Hypothalamus (tissue), 51 donors: Measurements from ENCODE around the gene CDC34.

ENCODE experiments used
- DNase-seq, 51 donors: peaks; one replicate each; lab custom pipeline; 2025; lab: John Stamatoyannopoulos, UW

Gene CDC34

DNA sequence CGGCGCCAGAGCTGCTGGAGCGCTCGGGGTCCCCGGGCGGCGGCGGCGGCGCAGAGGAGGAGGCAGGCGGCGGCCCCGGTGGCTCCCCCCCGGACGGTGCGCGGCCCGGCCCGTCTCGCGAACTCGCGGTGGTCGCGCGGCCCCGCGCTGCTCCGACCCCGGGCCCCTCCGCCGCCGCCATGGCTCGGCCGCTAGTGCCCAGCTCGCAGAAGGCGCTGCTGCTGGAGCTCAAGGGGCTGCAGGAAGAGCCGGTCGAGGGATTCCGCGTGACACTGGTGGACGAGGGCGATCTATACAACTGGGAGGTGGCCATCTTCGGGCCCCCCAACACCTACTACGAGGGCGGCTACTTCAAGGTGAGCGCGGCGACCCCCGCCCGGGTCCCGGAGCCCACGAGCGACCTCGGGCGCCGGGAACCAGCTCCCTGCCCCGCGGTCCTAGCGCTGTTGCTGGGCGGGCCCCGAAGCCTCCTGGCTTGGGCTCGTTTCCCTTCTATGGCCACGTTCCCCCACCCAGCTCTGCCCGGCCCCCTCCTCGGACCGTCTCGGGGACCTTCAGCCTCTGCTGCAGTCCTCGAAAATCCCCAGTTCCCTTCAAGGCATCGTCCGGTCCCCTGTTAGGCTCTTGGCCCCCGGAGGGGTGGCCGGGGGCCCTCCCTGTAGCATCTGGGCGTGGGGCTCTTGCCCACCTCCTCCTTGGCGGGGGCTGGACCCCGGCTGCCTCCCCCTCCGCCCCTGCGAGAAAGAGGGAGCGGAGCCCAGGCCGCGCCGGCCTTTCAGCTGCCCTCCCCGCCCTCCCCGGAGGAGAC lies at the start of gene CDC34:
CDC34 (plus strand) TSS at position 8 of the 808 bp plus-strand sequence; CDS start at position 180, 172 bp downstream.
- DNase-seq = peak in 7 of 51 donors; percentile 37 to 62 (median 54)

GRCh38 chr19:482186-483041 lies 49.1 kb upstream of the CDC34 start:
- DNase-seq = no peak

DNA sequence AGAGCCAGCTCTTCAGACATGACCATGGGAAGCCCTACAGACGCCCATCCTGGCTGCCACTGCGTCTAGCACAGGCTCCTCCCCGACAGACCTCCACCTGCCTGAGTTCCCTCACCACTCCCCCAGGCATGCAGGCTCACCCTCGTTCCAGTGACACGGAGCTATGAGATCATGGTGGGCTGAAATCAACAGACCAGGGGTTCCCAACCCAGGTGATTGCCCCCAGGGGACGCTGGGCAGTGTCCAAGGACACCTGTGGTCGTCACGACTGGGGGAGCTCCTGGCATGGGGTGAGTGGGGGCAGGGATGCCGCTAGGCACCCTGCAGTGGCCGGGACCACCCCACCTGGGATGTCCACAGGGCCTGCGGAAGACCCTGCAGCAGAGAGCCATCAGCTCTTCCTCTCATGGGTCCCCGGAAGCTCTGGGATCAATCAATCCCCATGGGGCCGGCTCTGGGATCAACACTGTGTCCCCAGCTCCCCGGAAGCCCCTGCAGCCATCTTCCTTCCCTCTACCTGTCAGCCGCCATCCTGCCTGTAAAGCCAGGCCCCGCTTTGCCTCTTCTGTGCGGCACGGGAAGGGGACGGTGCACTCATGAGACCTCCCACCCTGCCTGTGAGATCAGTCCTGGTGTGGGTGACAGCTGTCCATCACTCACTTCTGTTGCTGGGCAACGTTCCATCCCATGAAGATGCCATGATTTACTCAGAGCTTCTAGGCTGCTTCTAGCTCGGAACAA lies 48.1 kb upstream of the CDC34 start:
- DNase-seq = no peak

- no peak for DNase-seq
These were observed 47.1 kb upstream of the CDC34 start for GRCh38 chr19:484494-484893.

- DNase-seq = peak in 2 of 51 donors; percentile 21 to 51
These were observed 46.5 kb upstream of the CDC34 start for GRCh38 chr19:485077-485476.

DNA sequence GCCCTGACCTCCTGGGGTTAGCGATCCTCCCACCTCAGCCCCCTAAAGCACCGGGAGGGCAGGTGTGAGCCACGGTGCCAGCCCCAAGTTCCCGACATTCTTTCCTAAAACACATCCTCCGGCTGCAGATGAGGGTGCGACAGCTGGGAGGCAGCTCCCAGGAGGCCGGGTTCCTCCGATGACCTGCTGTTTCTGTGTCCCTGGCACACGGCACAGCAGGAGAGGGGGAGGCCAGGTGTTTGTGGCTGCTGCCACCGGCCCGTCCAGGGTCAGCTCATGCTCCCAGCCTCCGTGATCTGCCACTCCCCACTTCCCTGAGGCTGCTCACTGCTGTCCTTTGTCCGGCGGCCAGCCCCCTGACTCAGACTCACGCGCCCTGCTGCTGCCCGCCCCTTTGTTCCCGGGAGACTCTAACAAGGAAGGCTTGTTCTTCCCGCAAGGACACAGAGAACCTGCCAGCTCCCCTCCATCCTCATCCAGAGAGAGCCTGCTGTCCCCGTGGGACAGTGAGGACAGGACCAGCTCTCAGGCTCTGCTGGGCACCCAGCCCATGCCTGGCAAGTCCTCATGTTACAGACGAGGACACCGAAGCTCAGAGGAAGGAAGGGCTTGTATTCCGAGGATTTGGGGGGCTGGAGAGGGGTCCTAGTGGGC lies 45.9 kb upstream of the CDC34 start:
- DNase-seq = peak; percentile 35 to 97 (median 85)

- DNase-seq = peak; percentile 57 to 99 (median 92)
These were observed 42.8 kb upstream of the CDC34 start for GRCh38 chr19:488505-489417.

- peak in 19 of 51 donors; percentile 36 to 80 (median 63) for DNase-seq
These were observed 42.0 kb upstream of the CDC34 start for GRCh38 chr19:489418-490196.

- peak in 4 of 51 donors; percentile 16 to 26 (median 20) for DNase-seq
These were observed 40.3 kb upstream of the CDC34 start for GRCh38 chr19:491146-491741.

- no peak for DNase-seq
These were observed 39.4 kb upstream of the CDC34 start for GRCh38 chr19:492091-492531.

DNA sequence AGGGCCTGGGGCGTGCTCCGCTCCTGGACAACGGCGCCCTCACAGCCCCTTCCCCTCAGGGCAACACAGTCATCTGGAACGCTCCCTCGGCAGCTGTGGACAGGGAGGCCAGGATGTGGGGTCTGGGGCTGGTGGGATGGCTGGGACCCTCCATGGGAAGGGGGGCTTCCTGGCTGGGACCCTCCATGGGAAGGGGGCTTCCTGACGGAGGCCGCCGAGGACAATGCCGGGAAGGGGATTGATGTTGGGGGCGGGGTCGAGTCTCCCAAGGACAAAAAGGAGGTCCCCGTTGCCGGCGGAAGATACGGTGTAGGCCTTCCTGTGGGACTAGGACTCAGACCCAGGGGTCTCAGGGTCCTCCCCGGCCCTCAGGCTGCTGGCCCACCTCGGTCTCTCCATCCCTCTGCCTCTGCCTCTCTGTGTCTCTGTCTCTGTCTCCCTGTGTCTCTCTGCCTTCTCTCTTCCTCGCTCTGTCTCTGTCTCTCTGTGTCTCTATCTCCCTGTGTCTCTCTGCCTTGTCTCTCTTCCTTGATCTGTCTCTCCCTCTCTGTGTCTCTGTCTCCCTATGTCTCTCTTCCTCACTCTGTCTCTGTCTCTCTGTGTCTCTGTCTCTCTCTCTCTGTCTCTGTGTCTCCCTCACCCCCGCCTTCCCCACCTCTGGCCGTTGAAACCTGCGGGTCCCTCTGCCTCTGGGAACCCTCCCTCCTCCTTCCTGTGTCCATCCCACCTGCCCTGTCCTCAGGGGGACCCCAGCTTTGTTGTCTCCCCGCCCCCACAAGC lies 38.0 kb upstream of the CDC34 start:
- DNase-seq = no peak

- DNase-seq = no peak
These were observed 37.1 kb upstream of the CDC34 start for GRCh38 chr19:494171-495080.

DNA sequence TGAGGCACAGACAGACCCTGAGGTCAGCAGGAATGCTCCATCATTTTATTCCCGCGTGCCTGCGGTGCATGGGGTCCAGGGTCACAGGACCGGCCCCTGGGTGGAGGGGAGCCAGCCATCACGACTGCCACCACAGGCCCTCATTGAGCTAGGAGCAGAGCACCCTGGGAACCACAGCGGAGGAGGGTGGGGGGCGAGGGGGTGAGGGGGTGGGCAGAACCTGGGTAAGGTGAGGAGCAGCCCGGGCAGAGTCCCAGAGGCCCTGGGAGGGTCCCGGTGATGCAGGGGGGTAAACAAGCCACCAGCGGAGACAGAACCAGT lies 36.5 kb upstream of the CDC34 start:
- DNase-seq = no peak

GRCh38 chr19:495402-496111 lies 36.0 kb upstream of the CDC34 start:
- peak in 6 of 51 donors; percentile 9 to 48 (median 18) for DNase-seq

- DNase-seq = no peak
These were observed 35.4 kb upstream of the CDC34 start, which contains the start of gene MADCAM1 for GRCh38 chr19:496112-496665. Gene MADCAM1, plus strand, starts transcription at chr19:496486. Its CDS starts 14 bp downstream, at chr19:496500.
